Right ventricle myocardium superior (tissue), 1 donor: ENCODE data around the gene BORCS8. TPM values are rescaled to one million over a fixed set of nuclear protein-coding genes. Genes with fewer than 3 reads are reported as not detected.
A peak's percentile ranks its signal among the peaks of the same experiment; 100 is the strongest.

Source experiments
- ATAC-seq: fragments of 200-7000 bp; cut with Tn5 transposase; one replicate; pipeline ENCODE4 v1.9.1; 2020; ENCODE audit warnings: mild to moderate bottlenecking; ENCODE audit not compliant: poor library complexity
- DNase-seq: peaks from one replicate; pipeline ENCODE4 v3.0.0-alpha.2; 2020
- intact Hi-C: fragments of 100-400 bp; cut with DNase I; formaldehyde crosslinking; loops from one replicate; pipeline ENCODE4 v1.11.2; 2022
- total RNA-seq: library from RNA; stranded (reverse); fragmentation: NEBNext Ultra II Directional; extraction: Animal tissue kit (Norgen Biotek cat#: 25700); gene quantifications from one replicate; pipeline ENCODE4 v1.2.1, GENCODE V29; 2021
- donor health status: DM: no; HTN: yes; CAD: no; lungs with severe emphysema.

The BORCS8 gene
- total RNA-seq, 1 donor from 2014 or later: 21.0 TPM

GRCh38 chr19:19217099-19217498 lies 25.1 kb upstream of the BORCS8 start:
- intact Hi-C loops: no loop called here
- ATAC-seq: no peak
- no peak for DNase-seq

GRCh38 chr19:19215792-19216191 lies 23.8 kb upstream of the BORCS8 start:
- intact Hi-C loops: no loop called here
- ATAC-seq (no peak), DNase-seq (no peak)

- intact Hi-C loops: no loop called here
- peak; percentile 55 for DNase-seq
- ATAC-seq: peak; percentile 62
Observed at GRCh38 chr19:19214892-19215291, 22.9 kb upstream of the BORCS8 start.

GRCh38 chr19:19214159-19214490 lies 22.2 kb upstream of the BORCS8 start:
- DNase-seq (no peak), ATAC-seq (no peak)
- intact Hi-C loops: no loop called here

GRCh38 chr19:19213426-19214158 lies 21.6 kb upstream of the BORCS8 start:
- intact Hi-C loops: no loop called here
- ATAC-seq: no peak
- no peak for DNase-seq

GRCh38 chr19:19212916-19213315 lies 21.0 kb upstream of the BORCS8 start:
- no peak for ATAC-seq
- intact Hi-C loops: no loop called here
- no peak for DNase-seq

- intact Hi-C loops: no loop called here
Observed at GRCh38 chr19:19211499-19212420, 19.8 kb upstream of the BORCS8 start, which contains the start of gene NCAN. TSS of gene NCAN (plus strand) at chr19:19211958. CDS start at chr19:19216954, 4,996 bp downstream.

GRCh38 chr19:19209372-19209771 lies 17.4 kb upstream of the BORCS8 start:
- ATAC-seq (no peak), DNase-seq (no peak)
- intact Hi-C loops: no loop called here

More at GRCh38 chr19:19211499-19212420, 19.8 kb upstream of the BORCS8 start, which contains the start of gene NCAN:
- DNase-seq (no peak), ATAC-seq (no peak)

GRCh38 chr19:19207637-19208572 lies 16.0 kb upstream of the BORCS8 start:
- intact Hi-C loops: no loop called here
- ATAC-seq (no peak), DNase-seq (no peak)

GRCh38 chr19:19206938-19207337 lies 15.0 kb upstream of the BORCS8 start:
- intact Hi-C loops: no loop called here
- no peak for ATAC-seq
- no peak for DNase-seq

GRCh38 chr19:19205416-19206410 lies 13.8 kb upstream of the BORCS8 start:
- intact Hi-C loops: no loop called here
- ATAC-seq (no peak), DNase-seq (no peak)

- ATAC-seq: no peak
- intact Hi-C loops: no loop called here
Observed at GRCh38 chr19:19204181-19204580, 12.2 kb upstream of the BORCS8 start.

GRCh38 chr19:19203012-19203856 lies 11.3 kb upstream of the BORCS8 start, which contains the start of gene NR2C2AP:
TSS of gene NR2C2AP (minus strand) at chr19:19203414. CDS start at chr19:19203060, 354 bp downstream.
- intact Hi-C loops: no loop called here
- peak; percentile 95 for DNase-seq
- ATAC-seq: peak; percentile 97

More at GRCh38 chr19:19204181-19204580, 12.2 kb upstream of the BORCS8 start:
- no peak for DNase-seq

GRCh38 chr19:19202707-19203011 lies 10.7 kb upstream of the BORCS8 start:
- no peak for ATAC-seq
- intact Hi-C loops: no loop called here

GRCh38 chr19:19201697-19202630 lies 10.0 kb upstream of the BORCS8 start:
- intact Hi-C loops: no loop called here
- no peak for DNase-seq

More at GRCh38 chr19:19202707-19203011, 10.7 kb upstream of the BORCS8 start:
- DNase-seq: no peak

GRCh38 chr19:19193926-19194325 lies 2.0 kb upstream of the BORCS8 start:
- no peak for ATAC-seq
- intact Hi-C loops: no loop called here
- DNase-seq: no peak

More at GRCh38 chr19:19201697-19202630, 10.0 kb upstream of the BORCS8 start:
- ATAC-seq: no peak
